GM21381 (cell line): ENCODE measurements around the gene ANKDD1B.
A peak's percentile ranks its signal among the peaks of the same experiment; 100 is the strongest.

Source experiments
- ATAC-seq: cut with Tn5 transposase; IDR thresholded peaks from one replicate; pipeline ENCODE4 v1.9.1; 2021; ENCODE audit warnings: mild to moderate bottlenecking, moderate library complexity; ENCODE audit not compliant: unreplicated experiment

The ANKDD1B gene

GRCh38 chr5:75659791-75660450 is 48.7 kb downstream of the ANKDD1B start:
- ATAC-seq = peak; percentile 54

GRCh38 chr5:75660678-75661465 is 49.6 kb downstream of the ANKDD1B start:
- peak; percentile 47 for ATAC-seq

GRCh38 chr5:75662061-75662460 is 50.8 kb downstream of the ANKDD1B start:
- no peak for ATAC-seq

- ATAC-seq = no peak
Measured at GRCh38 chr5:75663579-75664284, 52.5 kb downstream of the ANKDD1B start.

DNA sequence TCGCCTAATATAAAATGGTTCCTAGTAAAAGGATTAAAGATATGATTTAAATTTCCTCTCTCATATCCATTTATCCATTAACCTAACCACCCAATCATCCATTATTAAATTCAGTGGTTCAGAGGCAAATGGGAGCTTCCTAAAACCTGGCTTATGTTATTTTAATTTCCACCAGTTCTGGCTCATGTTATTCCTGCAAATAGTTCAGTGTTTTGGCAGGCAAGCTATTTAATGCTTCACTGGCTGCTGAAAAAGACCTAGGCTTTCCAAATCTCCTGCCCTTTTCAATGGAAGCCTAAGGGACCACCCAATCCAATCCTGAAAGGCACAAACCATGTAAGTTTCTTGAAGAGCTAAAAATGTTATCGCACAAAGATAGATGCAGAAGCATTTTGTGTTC is 53.7 kb downstream of the ANKDD1B start:
- no peak for ATAC-seq

DNA sequence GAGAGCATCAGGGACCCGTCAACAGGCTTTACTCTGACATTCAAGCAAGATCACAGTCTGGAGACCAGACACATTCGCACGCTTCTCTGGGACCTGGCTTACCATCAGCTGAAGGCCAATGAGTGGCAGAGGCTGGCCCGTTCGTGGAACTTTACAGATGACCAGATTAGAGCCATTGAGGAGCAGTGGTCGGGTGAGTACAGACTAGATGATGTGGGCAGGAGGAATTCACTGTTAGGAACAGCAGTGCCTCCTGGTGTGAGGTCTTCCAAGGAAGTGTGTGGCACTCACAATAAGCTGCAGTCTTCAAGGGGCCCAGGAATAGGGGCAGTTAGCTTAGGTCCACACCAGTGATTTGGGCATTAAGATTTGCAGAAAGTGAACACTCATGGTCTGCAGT is 55.5 kb downstream of the ANKDD1B start:
- no peak for ATAC-seq

GRCh38 chr5:75667586-75667985 is 56.3 kb downstream of the ANKDD1B start:
- ATAC-seq = no peak

DNA sequence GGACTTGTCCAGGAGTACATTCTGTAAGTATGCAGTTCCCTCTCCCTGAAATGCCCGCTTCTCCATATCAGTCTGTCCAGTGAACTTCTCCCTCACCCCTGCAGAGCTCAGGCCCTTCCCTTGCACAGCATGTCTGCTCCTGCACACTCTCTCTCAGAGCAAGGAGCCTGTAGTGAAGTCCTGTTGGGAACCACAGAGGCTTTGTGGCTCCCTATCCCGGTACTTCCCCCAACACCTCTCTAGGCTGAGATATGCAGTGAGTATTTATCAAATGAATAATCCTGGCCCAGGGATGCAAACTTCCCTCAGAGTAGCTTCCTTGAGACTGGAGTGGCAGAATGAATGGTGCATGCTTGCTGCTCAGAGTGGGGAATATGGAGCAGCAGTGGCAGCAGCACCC is 57.2 kb downstream of the ANKDD1B start:
- ATAC-seq = no peak

DNA sequence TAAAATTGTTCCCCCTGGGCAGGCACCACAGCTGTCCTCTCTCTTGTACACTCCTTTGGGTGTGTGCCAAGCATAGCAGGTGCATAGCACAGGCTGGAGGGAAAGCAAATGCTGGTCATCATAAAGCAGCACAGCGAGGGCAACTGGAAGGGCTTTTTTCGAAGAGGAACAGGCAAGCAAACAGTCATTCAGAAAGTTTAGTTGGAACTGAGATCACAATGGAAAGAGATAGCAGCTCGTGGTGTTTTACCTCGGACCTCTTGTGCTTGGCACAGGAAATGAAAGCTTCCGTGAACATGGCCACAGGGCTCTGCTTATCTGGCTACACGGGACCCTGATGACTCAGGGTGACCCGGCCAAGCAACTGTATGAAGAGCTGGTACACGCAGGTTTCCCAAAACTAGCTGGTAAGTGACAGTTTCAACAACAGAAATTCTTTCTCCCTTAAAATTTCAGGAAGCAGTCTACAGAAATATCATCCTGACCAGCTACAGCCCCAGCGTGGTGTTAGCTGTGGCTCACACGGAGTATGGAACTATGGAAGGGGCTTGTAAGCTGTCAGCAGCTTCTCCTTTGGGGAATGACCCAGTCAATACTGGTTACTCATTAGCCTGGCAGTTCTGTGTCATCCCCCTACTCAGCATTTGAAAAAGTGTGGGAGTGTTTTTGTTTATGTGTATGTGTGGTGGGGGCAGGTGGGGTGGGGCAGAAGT is 57.9 kb downstream of the ANKDD1B start:
- peak; percentile 92 for ATAC-seq

DNA sequence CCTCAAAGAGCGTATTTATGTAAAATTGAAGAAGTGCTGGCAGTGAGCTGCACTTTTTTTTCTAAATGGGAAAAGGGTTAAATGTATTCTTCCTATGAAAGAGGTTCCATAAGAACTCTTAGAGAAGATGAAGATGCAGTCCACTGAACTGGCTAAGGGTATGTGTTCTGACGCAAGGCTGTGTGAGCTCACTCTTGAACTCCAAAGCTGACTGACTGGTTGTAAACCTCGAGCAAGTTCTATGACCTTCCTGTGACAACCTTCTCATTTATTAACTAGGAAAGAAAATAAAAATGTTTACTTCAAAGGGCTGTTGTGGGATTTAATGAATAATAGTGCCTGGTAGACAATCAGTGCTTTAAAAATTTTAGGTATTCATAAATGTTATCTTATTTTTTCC is 59.3 kb downstream of the ANKDD1B start:
- no peak for ATAC-seq

DNA sequence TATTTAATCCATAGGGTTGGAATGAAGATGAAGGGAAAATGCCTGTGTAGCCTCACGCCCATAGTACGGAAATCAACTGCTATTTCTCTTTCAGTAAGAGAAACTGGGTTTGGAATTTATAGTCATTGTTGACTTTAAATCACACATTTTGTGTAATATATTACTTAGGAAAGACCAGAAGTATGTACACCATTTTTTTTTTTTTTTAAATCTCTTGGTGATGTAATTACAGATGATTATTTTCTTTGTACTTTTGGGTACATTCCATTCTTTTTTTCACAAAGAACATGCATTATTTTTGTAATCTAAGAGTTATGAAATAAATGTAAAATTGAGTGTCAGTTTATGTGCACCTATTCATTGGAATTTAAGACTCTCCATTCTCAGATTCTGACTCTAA is 60.3 kb downstream of the ANKDD1B start:
- no peak for ATAC-seq

- no peak for ATAC-seq
Measured at GRCh38 chr5:75672616-75673015, 61.4 kb downstream of the ANKDD1B start.

DNA sequence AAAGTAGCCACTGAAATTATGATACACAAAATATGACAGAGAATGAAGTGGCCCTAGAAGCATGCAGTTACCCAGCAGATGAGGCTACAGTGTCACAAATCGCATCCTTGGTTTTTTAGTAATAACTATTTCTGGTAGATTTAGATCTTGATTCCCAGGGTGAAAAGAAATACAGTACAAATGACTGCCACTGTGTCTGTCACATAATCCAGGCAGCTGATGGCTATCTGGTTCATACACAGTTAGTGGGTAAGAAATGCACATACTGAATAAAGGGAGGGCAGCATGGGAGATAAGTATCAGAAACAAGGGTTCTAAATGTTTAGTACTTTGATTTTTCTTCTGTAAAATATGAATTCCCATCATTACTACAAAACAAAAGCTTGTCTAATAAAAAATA is 64.5 kb downstream of the ANKDD1B start:
- no peak for ATAC-seq

DNA sequence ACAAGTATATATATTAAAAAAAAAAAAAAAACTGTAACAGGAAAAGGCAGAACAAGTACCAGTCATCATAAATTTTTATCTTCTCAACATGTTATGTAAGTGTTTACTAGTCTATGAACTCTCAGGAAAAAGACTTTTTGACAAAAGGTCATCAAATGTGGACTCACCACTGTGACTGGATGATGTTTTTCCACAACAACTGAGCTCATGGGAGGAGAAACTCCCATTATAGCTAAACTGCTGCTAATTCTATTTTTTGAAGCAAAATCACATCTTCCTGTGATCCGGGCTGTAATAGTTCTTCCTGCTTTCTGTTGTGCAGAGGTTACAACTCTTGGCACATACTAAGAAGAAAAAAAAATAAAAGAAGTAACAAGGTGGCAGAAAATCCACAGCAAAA is 66.4 kb downstream of the ANKDD1B start:
- ATAC-seq = no peak

GRCh38 chr5:75678155-75678554 is 66.9 kb downstream of the ANKDD1B start:
- no peak for ATAC-seq

- ATAC-seq = no peak
Measured at GRCh38 chr5:75681125-75681830, 70.0 kb downstream of the ANKDD1B start.

GRCh38 chr5:75685141-75685540 is 73.9 kb downstream of the ANKDD1B start:
- ATAC-seq = no peak

- no peak for ATAC-seq
Measured at GRCh38 chr5:75686480-75686879, 75.2 kb downstream of the ANKDD1B start.

GRCh38 chr5:75690669-75691068 is 79.4 kb downstream of the ANKDD1B start:
- ATAC-seq = no peak

GRCh38 chr5:75694781-75695180 is 83.5 kb downstream of the ANKDD1B start:
- no peak for ATAC-seq
